DOHH2 (cell line): ENCODE data around the gene CAPN1.

Experiments used
- CTCF ChIP-seq: fragments of 200-600 bp; sonication (generic); IDR thresholded peaks from one replicate; pipeline ENCODE4 v1.5.1; 2014; ENCODE audit warnings: antibody characterized with exemption, mild to moderate bottlenecking, low read depth, low read length; ENCODE audit not compliant: poor library complexity, severe bottlenecking
- EZH2phosphoT487 ChIP-seq: fragments of 200-600 bp; sonication (generic); IDR thresholded peaks from 2 replicates; pipeline ENCODE4 v1.6.1; 2017; ENCODE audit warnings: borderline replicate concordance, mild to moderate bottlenecking, antibody characterized with exemption, low read length, moderate library complexity, mixed read lengths

GRCh38 chr11:65241692-65242091, 60.0 kb downstream of the CAPN1 start:
- TF ChIP-seq CTCF (no peak), EZH2phosphoT487 (no peak)
